Measurements from ENCODE around the gene AKAP1. TPM values are rescaled to one million over a fixed set of nuclear protein-coding genes. Genes with fewer than 3 reads are reported as not detected.

AKAP1 gene
- total and polyA plus RNA-seq, 2 of the 8 experiments (the other 6 are each of a cell fraction or from before 2014, with no cell fraction given) = 120 to 156 TPM

DNA sequence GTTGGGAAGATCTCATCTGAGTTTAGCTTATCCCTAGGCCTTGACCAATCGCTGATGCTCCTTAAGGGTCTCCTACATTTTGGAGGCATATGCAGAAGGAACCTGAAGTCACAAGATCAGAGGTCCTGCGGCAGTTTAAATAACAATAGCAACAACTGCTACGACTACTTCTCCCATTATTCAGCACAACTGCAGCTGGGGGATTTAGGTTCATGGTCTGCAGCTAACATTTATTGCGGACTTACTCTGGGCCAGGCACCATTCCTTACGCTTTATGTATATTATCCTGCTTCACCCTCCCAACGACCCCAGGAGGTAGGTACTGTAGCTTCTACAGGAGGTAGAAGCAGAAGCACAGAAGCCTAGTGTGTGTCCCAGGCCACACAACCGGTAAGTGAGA lies 59.5 kb downstream of the AKAP1 start:
- H3K79me2 ChIP-seq (ENCODE audit: control insufficient read depth in 1 of 2, insufficient read depth in 2 of 2, low read length in 2 of 2) = no peaks in the 10 kb centered on the region
- DNase-seq (ENCODE audit: low read depth in 1 of 2, low spot score in 2 of 2) (no peak), FAIRE-seq (no peak)
- peaks cover 0 to 4% of the 10 kb centered on the region in 2 experiments; a peak in 1 of 4 replicates for H3K9me3 ChIP-seq (ENCODE audit: insufficient read depth in 2 of 2, low read depth in 1 of 2, low read length in 1 of 2)
- H2AFZ ChIP-seq (ENCODE audit: low read length) = no peak overlapping the region
- H3K36me3 ChIP-seq (ENCODE audit: control insufficient read depth in 2 of 4, insufficient read depth in 4 of 4, low read length in 3 of 4) = no peaks in the 10 kb centered on the region
- H2BK5ac ChIP-seq (ENCODE audit: low read depth, low read length) = no peak overlapping the region
- no peak overlapping the region for H3K18ac ChIP-seq (ENCODE audit: extremely low read depth, low read length)
- H3K79me1 ChIP-seq (ENCODE audit: low read depth, low read length) = no peaks in the 10 kb centered on the region
- H3K56ac ChIP-seq (replicated peaks; ENCODE audit: insufficient read length, low read depth, low read length) = no peak overlapping the region
- no peak overlapping the region for H2AK5ac ChIP-seq (ENCODE audit: low read depth, low read length)
- no peak overlapping the region for H3K27ac ChIP-seq (ENCODE audit: low read depth, low read length)
- H4K8ac ChIP-seq (ENCODE audit: extremely low read depth, insufficient read depth, low read length) = no peak overlapping the region
- H2BK12ac ChIP-seq (ENCODE audit: low read depth, low read length) = no peak overlapping the region
- ChIA-PET CTCF (ENCODE audit: partially characterized antibody) (interaction anchor here (0.7 to 1.4 kb wide), 3 partner anchors 98 to 623 kb away, joined by 3 read pairs; no protein-coding TSS in a partner anchor), POLR2A (ENCODE audit: partially characterized antibody) (no interaction called here)
- H3K14ac ChIP-seq (ENCODE audit: insufficient read length) = no peak overlapping the region
- no peak overlapping the region for H3K4me3 ChIP-seq (ENCODE audit: extremely low read depth in 1 of 4, insufficient read depth in 2 of 4, low read depth in 3 of 4, low read length in 4 of 4)
- H2BK20ac ChIP-seq (ENCODE audit: low read length) = no peak overlapping the region
- H3K4me1 ChIP-seq (replicated peaks in 1 of 4; ENCODE audit: control insufficient read depth in 3 of 4, insufficient read depth in 4 of 4, low read length in 3 of 4) = peaks cover 0 to 11% (median 5%) of the 10 kb centered on the region in 4 experiments; a peak in 3 of 7 replicates
- H4K91ac ChIP-seq (replicated peaks; ENCODE audit: insufficient read length, low read length) = no peak overlapping the region
- H2BK15ac ChIP-seq (ENCODE audit: low read length) = no peak overlapping the region
- H3K27me3 ChIP-seq (replicated peaks in 1 of 4; ENCODE audit: control insufficient read depth in 3 of 4, extremely low read depth in 1 of 4, insufficient read depth in 3 of 4, low read length in 3 of 4) = no peaks in the 10 kb centered on the region
- no peak overlapping the region for H3K4ac ChIP-seq (replicated peaks; ENCODE audit: insufficient read length, low read depth, low read length)
- no peaks in the 10 kb centered on the region for H3K23me2 ChIP-seq (ENCODE audit: low read depth, low read length)
- no peak overlapping the region for H3K23ac ChIP-seq (ENCODE audit: insufficient read length)
- H3K4me2 ChIP-seq (ENCODE audit: insufficient read depth in 1 of 2, low read depth in 2 of 2, low read length in 2 of 2) = no peak overlapping the region
- TF ChIP-seq SIN3A (conservative IDR thresholded peaks at IDR 0.05 in 1 of 2, IDR thresholded peaks at IDR 0.05 in 1 of 2; ENCODE audit: low read depth in 1 of 2, low read length in 2 of 2) = no peak
- no peak overlapping the region for H3K9ac ChIP-seq (replicated peaks in 1 of 4; ENCODE audit: extremely low read depth in 1 of 4, low read depth in 3 of 4, low read length in 3 of 4)
- no peak overlapping the region for H4K5ac ChIP-seq (ENCODE audit: insufficient read length, low read depth, low read length)
- 72% methylated on average over 7 of the region's 7 CpGs; no CpG with 5 or more reads in 1 of the 2 experiments for WGBS, 2 experiments (ENCODE audit: extremely low coverage in 1 of 2, insufficient coverage in 1 of 2, insufficient read length in 1 of 2, insufficient replicate concordance in 2 of 2, low coverage in 1 of 2, low lambda C conversion rate in 2 of 2, missing lambda C conversion rate in 1 of 2)
- no peaks in the 10 kb centered on the region for H4K20me1 ChIP-seq (replicated peaks in 1 of 2; ENCODE audit: control insufficient read depth in 1 of 2, insufficient read depth in 2 of 2, low read length in 2 of 2)
- H2BK120ac ChIP-seq (replicated peaks; ENCODE audit: low read depth, low read length) = no peak overlapping the region

Measured in H1 (cell line).